Measurements from ENCODE around the gene EPHB1. TPM values are rescaled to one million over a fixed set of nuclear protein-coding genes. Genes with fewer than 3 reads are reported as not detected.

Gene EPHB1
- total RNA-seq, 4 donors from 2014 or later = 11.1 to 14.2 (median 13.0) TPM

DNA sequence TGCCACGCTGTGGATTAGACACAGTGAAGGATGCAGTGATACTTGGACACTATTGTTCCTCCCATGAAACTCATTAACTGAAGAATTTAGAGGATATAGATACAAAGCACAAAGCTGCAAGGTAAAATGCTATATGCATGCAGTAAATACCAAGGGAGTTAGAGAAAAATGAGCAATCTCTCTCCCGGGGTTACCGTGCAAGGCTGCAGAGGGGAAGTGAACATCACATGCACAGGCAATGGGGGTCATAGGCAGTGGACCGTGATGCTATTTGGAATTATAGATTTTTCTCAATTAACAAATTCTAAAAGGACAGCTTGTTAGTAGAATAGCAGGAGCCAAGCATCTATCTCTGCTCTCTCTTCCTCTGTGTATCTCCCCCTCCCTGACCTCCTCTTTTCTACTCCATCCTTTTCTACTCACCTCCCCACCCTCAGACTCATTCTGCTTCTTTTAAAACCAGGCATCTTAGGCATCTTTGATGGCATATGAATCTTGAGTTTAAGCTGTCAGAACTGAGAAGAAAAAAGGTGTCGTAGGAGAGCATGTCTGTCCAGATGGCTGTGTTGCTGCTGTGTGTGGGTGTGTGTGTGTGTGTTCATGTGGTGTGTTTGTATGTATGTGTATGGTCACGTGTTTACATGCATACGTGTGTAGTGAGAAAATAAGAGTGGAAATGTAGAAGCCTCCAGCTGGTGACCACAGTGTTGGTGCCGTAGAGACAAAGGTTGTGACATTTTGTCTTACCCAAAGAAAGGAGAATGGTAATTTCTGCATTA, 339.0 kb downstream of the EPHB1 start:
- WGBS, 2 donors = 91 to 92% methylated on average over 8 of the region's 8 CpGs
- H3K4me3 ChIP-seq (ENCODE audit: low read depth, poor library complexity, severe bottlenecking) = no peak overlapping the region
- intact Hi-C loops (cut with DNase I; ENCODE audit: low total_unique reads) = no loop called here
- no peak for DNase-seq (ENCODE audit: low spot score in 2 of 2)
- no peak for TF ChIP-seq POLR2A (IDR thresholded peaks at IDR 0.05)
- TF ChIP-seq, protein P1, sequence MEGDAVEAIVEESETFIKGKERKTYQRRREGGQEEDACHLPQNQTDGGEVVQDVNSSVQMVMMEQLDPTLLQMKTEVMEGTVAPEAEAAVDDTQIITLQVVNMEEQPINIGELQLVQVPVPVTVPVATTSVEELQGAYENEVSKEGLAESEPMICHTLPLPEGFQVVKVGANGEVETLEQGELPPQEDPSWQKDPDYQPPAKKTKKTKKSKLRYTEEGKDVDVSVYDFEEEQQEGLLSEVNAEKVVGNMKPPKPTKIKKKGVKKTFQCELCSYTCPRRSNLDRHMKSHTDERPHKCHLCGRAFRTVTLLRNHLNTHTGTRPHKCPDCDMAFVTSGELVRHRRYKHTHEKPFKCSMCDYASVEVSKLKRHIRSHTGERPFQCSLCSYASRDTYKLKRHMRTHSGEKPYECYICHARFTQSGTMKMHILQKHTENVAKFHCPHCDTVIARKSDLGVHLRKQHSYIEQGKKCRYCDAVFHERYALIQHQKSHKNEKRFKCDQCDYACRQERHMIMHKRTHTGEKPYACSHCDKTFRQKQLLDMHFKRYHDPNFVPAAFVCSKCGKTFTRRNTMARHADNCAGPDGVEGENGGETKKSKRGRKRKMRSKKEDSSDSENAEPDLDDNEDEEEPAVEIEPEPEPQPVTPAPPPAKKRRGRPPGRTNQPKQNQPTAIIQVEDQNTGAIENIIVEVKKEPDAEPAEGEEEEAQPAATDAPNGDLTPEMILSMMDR (IDR thresholded peaks at IDR 0.05) = no peak

DNA sequence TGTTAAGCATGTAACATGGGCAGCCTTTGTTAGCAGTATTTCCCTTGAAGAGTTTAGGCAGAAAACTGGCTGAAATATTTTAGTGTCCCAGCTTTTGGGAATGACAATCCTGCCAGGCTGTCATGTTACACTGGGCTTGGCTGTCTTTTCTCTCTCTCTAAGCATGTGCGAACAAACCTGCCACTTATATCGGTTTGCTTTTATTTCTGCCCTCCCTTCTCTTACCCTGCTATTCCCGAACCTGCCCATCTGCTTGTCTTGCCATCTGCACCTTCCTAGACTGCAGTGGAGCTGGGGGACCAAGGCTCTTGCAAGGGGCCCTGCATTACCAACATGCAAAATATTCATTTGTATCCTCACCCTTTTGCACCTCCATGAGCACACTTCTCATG, 339.6 kb downstream of the EPHB1 start:
- no peak for DNase-seq (ENCODE audit: low spot score in 2 of 2)
- TF ChIP-seq, protein P1 (IDR thresholded peaks at IDR 0.05) = no peak
- no peak for TF ChIP-seq POLR2A (IDR thresholded peaks at IDR 0.05)
- intact Hi-C loops (cut with DNase I; ENCODE audit: low total_unique reads) = no loop called here
- WGBS, 2 donors = 56 to 92% methylated on average over 3 of the region's 3 CpGs
- H3K4me3 ChIP-seq (ENCODE audit: low read depth, poor library complexity, severe bottlenecking) = no peak overlapping the region

DNA sequence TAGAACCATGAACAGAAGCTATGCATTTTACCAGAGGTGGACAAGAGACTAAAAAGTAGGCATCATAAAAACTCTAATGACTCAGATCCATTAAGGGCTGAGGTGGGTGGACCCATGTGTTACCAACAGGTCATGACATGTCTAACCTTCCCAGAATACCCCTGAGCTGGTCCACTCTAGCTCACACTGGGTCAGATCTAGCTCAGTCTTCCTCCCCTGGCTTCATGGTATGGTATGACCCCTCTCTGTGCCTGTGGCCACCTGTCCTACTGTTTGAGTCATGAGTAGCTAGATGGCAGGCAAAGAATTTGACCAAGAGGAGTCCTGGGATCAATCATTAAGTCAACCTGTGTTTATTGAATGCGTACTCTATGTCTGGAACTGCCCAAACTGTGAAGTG, 340.4 kb downstream of the EPHB1 start:
- no peak for DNase-seq (ENCODE audit: low spot score in 2 of 2)
- TF ChIP-seq, protein P1 (IDR thresholded peaks at IDR 0.05) = no peak
- TF ChIP-seq POLR2A (IDR thresholded peaks at IDR 0.05) = no peak
- intact Hi-C loops (cut with DNase I; ENCODE audit: low total_unique reads) = no loop called here
- no peak overlapping the region for H3K4me3 ChIP-seq (ENCODE audit: low read depth, poor library complexity, severe bottlenecking)
- WGBS, 2 donors = 87 to 92% methylated on average over 1 of the region's 1 CpG

DNA sequence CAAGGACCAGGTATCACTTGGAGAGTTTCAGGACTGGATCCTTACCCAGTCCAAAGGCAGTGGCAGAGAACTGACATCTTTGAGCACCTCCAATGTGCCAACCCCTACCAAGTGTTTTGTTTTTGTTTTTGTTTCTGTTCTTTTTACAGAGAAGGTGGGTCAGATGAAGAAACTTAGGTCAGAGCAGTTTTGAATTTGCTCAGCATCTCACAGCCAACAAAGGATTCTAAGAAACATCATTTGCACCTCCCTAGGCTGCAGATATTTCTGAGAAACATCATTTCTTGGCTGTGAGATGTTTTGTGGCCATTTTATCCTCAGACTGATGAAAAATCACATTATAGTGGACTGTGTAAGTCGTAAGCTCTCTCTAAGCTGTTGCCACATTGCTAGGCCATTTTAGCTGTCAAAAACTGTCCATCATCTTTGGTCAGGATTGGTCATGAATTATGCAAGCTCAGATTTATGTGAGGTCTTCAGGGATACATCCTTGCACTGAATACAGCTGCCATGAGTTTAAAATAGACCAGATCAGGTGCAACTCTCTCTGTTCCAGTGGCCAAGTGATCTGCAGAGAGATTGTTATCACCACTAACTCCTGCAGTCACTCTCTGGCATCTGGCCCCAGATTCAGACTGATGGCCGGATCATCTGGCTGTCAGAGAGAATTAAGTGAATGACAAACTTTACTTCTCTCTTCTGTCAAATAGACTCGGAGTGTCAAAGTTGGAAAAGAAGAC, 341.5 kb downstream of the EPHB1 start:
- intact Hi-C loops (cut with DNase I; ENCODE audit: low total_unique reads) = no loop called here
- WGBS, 2 donors = 71 to 73% methylated on average over 3 of the region's 3 CpGs

DNA sequence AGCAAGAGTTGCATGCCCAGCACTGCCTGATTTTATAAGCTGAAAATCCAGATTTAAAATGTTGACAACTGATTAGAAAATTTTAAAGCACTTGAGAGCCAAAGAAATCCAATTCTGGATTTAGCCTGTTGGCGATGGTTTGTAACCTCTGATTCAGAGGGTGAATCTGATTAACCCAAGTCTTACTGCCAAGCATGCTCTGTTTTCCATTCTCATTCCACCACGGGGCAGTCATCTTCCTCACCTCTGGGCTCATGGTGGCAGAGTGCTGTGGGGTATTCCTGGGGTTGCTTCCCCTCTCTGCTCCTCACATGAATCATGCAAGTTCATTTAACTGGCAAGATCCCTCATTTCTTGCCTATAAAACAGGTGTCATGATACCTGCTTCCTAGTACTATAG, 342.2 kb downstream of the EPHB1 start:
- WGBS, 2 donors = 65 to 78% methylated on average over 2 of the region's 2 CpGs
- DNase-seq (ENCODE audit: low spot score in 2 of 2) = no peak
- no peak overlapping the region for H3K4me3 ChIP-seq (ENCODE audit: low read depth, poor library complexity, severe bottlenecking)
- intact Hi-C loops (cut with DNase I; ENCODE audit: low total_unique reads) = no loop called here
- TF ChIP-seq POLR2A (IDR thresholded peaks at IDR 0.05) = no peak
- TF ChIP-seq, protein P1 (IDR thresholded peaks at IDR 0.05) = no peak

More for the DNA sequence above, 341.5 kb downstream of the EPHB1 start:
- TF ChIP-seq, protein P1 (IDR thresholded peaks at IDR 0.05) = no peak
- TF ChIP-seq POLR2A (IDR thresholded peaks at IDR 0.05) = no peak
- H3K4me3 ChIP-seq (ENCODE audit: low read depth, poor library complexity, severe bottlenecking) = no peak overlapping the region
- DNase-seq (ENCODE audit: low spot score in 2 of 2) = no peak
